Activated CD8-positive, alpha-beta memory T cell treated with anti-CD3 and anti-CD28 coated beads, Interleukin-2, amount 50 U/mL, for 1 hour (primary cell): ENCODE measurements around the gene HCK.

Source experiments
- DNase-seq: peaks from one replicate; pipeline ENCODE4 v3.0.0-alpha.2; 2020; ENCODE audit errors: extremely low read depth

HCK gene

GRCh38 chr20:32052090-32052777, at the start of gene HCK:
TSS of gene HCK (plus strand) at chr20:32052242.
- no peak for DNase-seq

GRCh38 chr20:32003325-32003724, 48.7 kb upstream of the HCK start:
- DNase-seq: no peak

- no peak for DNase-seq
These were observed 47.1 kb upstream of the HCK start for GRCh38 chr20:32004963-32005362.

- DNase-seq: no peak
These were observed 46.0 kb upstream of the HCK start for GRCh38 chr20:32006053-32006452.

- no peak for DNase-seq
These were observed 44.9 kb upstream of the HCK start for GRCh38 chr20:32006841-32007786.

- DNase-seq: no peak
These were observed 44.0 kb upstream of the HCK start for GRCh38 chr20:32007787-32008616.

GRCh38 chr20:32009564-32009963, 42.5 kb upstream of the HCK start:
- no peak for DNase-seq

- DNase-seq: no peak
These were observed 41.9 kb upstream of the HCK start, which contains the start of gene CCM2L for GRCh38 chr20:32010101-32010500. TSS of gene CCM2L (plus strand) at chr20:32010438. CDS start at chr20:32010455, 17 bp downstream.

- no peak for DNase-seq
These were observed 41.4 kb upstream of the HCK start for GRCh38 chr20:32010666-32011065.

- no peak for DNase-seq
These were observed 39.8 kb upstream of the HCK start for GRCh38 chr20:32012159-32012688.

- DNase-seq: no peak
These were observed 38.7 kb upstream of the HCK start for GRCh38 chr20:32013326-32013725.

- DNase-seq: peak; percentile 9
These were observed 34.3 kb upstream of the HCK start for GRCh38 chr20:32017711-32018251.

- DNase-seq: no peak
These were observed 33.5 kb upstream of the HCK start for GRCh38 chr20:32018269-32019155.

GRCh38 chr20:32019156-32019510, 32.9 kb upstream of the HCK start:
- no peak for DNase-seq

- no peak for DNase-seq
These were observed 32.2 kb upstream of the HCK start for GRCh38 chr20:32019563-32020463.

GRCh38 chr20:32021091-32021490, 31.0 kb upstream of the HCK start:
- no peak for DNase-seq

GRCh38 chr20:32024683-32025295, 27.3 kb upstream of the HCK start:
- DNase-seq: no peak

GRCh38 chr20:32027643-32028042, 24.4 kb upstream of the HCK start:
- no peak for DNase-seq
